Measurements from ENCODE around the gene DAPK1.

DNA sequence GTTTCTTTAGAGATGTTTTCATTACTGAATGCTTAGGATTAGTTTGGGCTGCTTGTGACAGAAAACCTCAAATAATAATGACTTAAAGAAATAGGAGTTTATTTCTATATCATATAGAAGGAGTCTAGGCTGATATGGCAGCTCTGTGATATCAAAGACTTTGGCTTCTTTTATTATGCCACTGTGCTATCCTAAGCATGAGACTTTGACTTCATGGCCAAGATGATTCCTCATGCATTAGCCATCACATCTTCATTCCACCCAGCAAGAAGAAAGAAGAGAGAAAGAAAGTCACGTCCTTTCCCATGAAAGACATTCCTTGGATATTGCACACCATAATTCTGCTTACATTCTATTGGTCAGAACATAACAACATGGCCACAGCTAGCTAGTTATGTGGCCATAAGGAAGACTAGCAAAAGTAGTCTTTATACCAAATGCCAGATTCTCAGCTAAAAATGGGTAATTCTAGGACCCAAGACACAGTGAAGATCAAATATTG is 76.2 kb downstream of the DAPK1 start:
- TF ChIP-seq, protein P1, sequence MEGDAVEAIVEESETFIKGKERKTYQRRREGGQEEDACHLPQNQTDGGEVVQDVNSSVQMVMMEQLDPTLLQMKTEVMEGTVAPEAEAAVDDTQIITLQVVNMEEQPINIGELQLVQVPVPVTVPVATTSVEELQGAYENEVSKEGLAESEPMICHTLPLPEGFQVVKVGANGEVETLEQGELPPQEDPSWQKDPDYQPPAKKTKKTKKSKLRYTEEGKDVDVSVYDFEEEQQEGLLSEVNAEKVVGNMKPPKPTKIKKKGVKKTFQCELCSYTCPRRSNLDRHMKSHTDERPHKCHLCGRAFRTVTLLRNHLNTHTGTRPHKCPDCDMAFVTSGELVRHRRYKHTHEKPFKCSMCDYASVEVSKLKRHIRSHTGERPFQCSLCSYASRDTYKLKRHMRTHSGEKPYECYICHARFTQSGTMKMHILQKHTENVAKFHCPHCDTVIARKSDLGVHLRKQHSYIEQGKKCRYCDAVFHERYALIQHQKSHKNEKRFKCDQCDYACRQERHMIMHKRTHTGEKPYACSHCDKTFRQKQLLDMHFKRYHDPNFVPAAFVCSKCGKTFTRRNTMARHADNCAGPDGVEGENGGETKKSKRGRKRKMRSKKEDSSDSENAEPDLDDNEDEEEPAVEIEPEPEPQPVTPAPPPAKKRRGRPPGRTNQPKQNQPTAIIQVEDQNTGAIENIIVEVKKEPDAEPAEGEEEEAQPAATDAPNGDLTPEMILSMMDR (IDR thresholded peaks at IDR 0.05; ENCODE audit: low read depth, low read length) = no peak
- no peak for TF ChIP-seq EZH2phosphoT487 (IDR thresholded peaks at IDR 0.05; ENCODE audit: low read depth)
